Fibroblast of lung (primary cell): Measurements from ENCODE around the gene GRAP2. TPM values are rescaled to one million over a fixed set of nuclear protein-coding genes. Genes with fewer than 3 reads are reported as not detected.

ENCODE experiments used
- DNase-seq, 2 donors: peaks; one replicate each; pipeline versions ENCODE4 v3.0.0 to v3.0.0-alpha.2; 2010; ENCODE audit warnings: low read depth in 2 of 2
- H2AFZ ChIP-seq: 2 replicates; pipeline ENCODE4 v1.5.1; 2012; ENCODE audit warnings: low read length, control low read depth, inconsistent platforms
- H3K27ac ChIP-seq: 2 replicates; pipeline ENCODE4 v1.5.1; 2011; ENCODE audit warnings: low read length, control low read depth; ENCODE audit not compliant: insufficient read depth
- H3K27me3 ChIP-seq: 2 replicates; pipeline ENCODE4 v1.5.1; 2011; ENCODE audit warnings: mild to moderate bottlenecking, low read length; ENCODE audit not compliant: control insufficient read depth, insufficient read depth
- H3K36me3 ChIP-seq: 2 replicates; pipeline ENCODE4 v1.5.1; 2011; ENCODE audit warnings: low read length; ENCODE audit not compliant: control insufficient read depth, insufficient read depth
- H3K4me1 ChIP-seq: 2 replicates; pipeline ENCODE4 v1.5.1; 2011; ENCODE audit warnings: low read length; ENCODE audit not compliant: control insufficient read depth, insufficient read depth; ENCODE audit errors: extremely low read depth
- H3K4me2 ChIP-seq: 2 replicates; pipeline ENCODE4 v1.5.1; 2011; ENCODE audit warnings: low read length, control low read depth; ENCODE audit not compliant: insufficient read depth; ENCODE audit errors: extremely low read depth
- H3K4me3 ChIP-seq, 4 experiments: fragments of 200-600 bp in 1 of 4; sonication (generic) in 1 of 4; replicated peaks in 1 of 4; 2 replicates each; pipeline ENCODE4 v1.5.1; 2011 to 2016; ENCODE audit warnings: low read length in 4 of 4, low read depth in 3 of 4, mild to moderate bottlenecking in 3 of 4, control low read depth in 2 of 4, inconsistent platforms in 1 of 4, mixed read lengths in 1 of 4; ENCODE audit not compliant: insufficient read depth in 1 of 4; ENCODE audit errors: control extremely low read depth in 1 of 4
- H3K79me2 ChIP-seq: 2 replicates; pipeline ENCODE4 v1.5.1; 2012; ENCODE audit warnings: mild to moderate bottlenecking, low read length, inconsistent platforms; ENCODE audit not compliant: control insufficient read depth, insufficient read depth
- H3K9ac ChIP-seq: 2 replicates; pipeline ENCODE4 v1.5.1; 2011; ENCODE audit warnings: mild to moderate bottlenecking, low read length, control low read depth; ENCODE audit not compliant: insufficient read depth
- H3K9me3 ChIP-seq: 2 replicates; pipeline ENCODE4 v1.5.1; 2012; ENCODE audit warnings: low read depth, low read length; ENCODE audit not compliant: control insufficient read depth, insufficient read depth
- H4K20me1 ChIP-seq: 2 replicates; pipeline ENCODE4 v1.5.1; 2011; ENCODE audit warnings: low read length; ENCODE audit not compliant: control insufficient read depth, insufficient read depth; ENCODE audit errors: extremely low read depth
- EZH2 ChIP-seq: IDR thresholded peaks from 2 replicates; pipeline ENCODE4 v1.5.1; 2012; ENCODE audit warnings: low read length, control low read depth, mild to moderate bottlenecking; ENCODE audit errors: missing control alignments
- polyA plus RNA-seq, 2 donors: library from polyadenylated mRNA; depleted of rRNA in 1 of 2; stranded (reverse) in 1 of 2; unstranded in 1 of 2; fragments of >200 nt; gene quantifications; 2 replicates each; pipeline ENCODE4 v1.2.1, GENCODE V29; 2011 to 2012; ENCODE audit warnings: missing spikeins in 1 of 2
- total RNA-seq: library from RNA; depleted of rRNA; stranded (reverse); fragments of >200 nt; gene quantifications from 2 replicates; pipeline ENCODE4 v1.2.1, GENCODE V29; 2014
- TF ChIP-seq, protein P1 (sequence below), 2 donors: IDR thresholded peaks in 1 of 2; conservative IDR thresholded peaks in 1 of 2; 1 replicate in 1 of 2; 2 replicates in 1 of 2; pipeline ENCODE4 v1.5.1; 2011 to 2012; ENCODE audit warnings: low read length in 2 of 2, control low read depth in 1 of 2, inconsistent platforms in 1 of 2, low read depth in 1 of 2, mild to moderate bottlenecking in 1 of 2

Gene GRAP2
- total and polyA plus RNA-seq, 2 donors (not counting 1 experiment from before 2014, with no cell fraction given): not detected

DNA sequence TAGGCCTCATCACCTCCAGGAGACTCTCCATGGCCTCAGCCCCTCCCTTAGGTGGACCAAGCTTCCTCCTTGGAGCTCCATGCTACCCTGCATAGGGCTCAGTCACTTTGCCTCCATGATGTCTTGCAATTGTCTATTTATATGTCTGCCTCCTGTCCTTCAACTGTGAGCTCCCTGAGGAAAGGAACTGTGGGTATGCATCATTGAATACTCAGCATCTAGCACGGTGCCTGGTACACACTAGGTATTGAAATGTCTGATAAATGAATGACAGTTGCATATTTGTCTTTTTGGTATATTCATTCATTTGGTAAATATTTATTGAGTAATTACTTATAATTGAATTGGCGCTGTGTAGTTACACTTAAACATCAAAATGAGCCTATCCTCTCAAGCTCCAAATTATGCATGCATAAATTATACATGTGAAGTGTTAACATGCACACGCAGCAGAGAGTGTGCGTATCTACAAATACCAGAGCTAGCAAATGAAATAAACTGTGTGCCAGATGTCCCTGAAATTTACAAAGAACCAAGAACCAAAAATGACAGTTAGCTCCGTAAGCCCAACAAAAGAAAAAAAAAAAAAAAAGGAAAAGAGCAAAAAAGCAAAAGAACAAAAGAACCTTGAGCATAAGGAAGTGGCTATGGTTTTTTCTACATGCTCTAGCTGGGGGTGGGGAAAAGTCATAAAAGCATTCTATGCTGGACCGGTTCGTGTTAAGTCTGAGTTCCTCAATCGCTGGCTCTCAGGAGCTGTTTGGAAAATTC lies 25.2 kb downstream of the GRAP2 start:
- Histone ChIP-seq H3K27ac (no peak overlapping the region), H3K79me2 (no peaks in the 10 kb centered on the region), H3K9ac (no peak overlapping the region), H3K9me3 (no peaks in the 10 kb centered on the region), H2AFZ (no peak overlapping the region), H3K36me3 (no peaks in the 10 kb centered on the region), H3K4me2 (no peak overlapping the region), H3K4me3 (no peak overlapping the region), H3K4me1 (no peaks in the 10 kb centered on the region), H3K27me3 (peaks cover 35% of the 10 kb centered on the region), H4K20me1 (no peaks in the 10 kb centered on the region)
- no peak for DNase-seq
- TF ChIP-seq EZH2: no peak
- TF ChIP-seq, protein P1, sequence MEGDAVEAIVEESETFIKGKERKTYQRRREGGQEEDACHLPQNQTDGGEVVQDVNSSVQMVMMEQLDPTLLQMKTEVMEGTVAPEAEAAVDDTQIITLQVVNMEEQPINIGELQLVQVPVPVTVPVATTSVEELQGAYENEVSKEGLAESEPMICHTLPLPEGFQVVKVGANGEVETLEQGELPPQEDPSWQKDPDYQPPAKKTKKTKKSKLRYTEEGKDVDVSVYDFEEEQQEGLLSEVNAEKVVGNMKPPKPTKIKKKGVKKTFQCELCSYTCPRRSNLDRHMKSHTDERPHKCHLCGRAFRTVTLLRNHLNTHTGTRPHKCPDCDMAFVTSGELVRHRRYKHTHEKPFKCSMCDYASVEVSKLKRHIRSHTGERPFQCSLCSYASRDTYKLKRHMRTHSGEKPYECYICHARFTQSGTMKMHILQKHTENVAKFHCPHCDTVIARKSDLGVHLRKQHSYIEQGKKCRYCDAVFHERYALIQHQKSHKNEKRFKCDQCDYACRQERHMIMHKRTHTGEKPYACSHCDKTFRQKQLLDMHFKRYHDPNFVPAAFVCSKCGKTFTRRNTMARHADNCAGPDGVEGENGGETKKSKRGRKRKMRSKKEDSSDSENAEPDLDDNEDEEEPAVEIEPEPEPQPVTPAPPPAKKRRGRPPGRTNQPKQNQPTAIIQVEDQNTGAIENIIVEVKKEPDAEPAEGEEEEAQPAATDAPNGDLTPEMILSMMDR (conservative IDR thresholded peaks at IDR 0.05 in 1 of 2, IDR thresholded peaks at IDR 0.05 in 1 of 2; ENCODE audit: low read depth in 1 of 2, low read length in 2 of 2): no peak

DNA sequence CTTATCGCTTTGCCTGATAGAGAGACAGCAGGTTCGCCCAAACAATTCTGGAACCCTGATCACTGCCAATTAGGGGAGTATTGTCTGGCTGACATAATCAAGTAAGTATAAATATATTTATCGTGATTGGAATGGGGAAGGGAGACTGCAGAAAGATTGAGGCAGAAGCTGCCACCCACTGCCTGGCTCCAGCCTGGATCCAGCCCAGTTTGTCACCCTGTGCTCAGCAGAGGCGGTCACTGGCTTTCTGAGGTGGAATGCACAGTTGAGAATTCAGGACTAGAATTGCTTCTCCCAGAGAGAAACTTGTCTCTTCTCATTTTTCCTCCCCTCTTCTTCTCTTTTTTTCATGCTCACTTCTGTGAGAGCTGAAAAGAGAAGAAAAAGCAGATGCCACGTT lies 25.9 kb downstream of the GRAP2 start:
- H4K20me1 ChIP-seq: no peaks in the 10 kb centered on the region
- TF ChIP-seq, protein P1 (conservative IDR thresholded peaks at IDR 0.05 in 1 of 2, IDR thresholded peaks at IDR 0.05 in 1 of 2; ENCODE audit: low read depth in 1 of 2, low read length in 2 of 2): no peak
- no peak for TF ChIP-seq EZH2
- no peaks in the 10 kb centered on the region for H3K4me1 ChIP-seq
- no peak overlapping the region for H3K9ac ChIP-seq
- H3K4me3 ChIP-seq: no peak overlapping the region
- no peaks in the 10 kb centered on the region for H3K79me2 ChIP-seq
- no peak for DNase-seq
- H3K9me3 ChIP-seq: no peaks in the 10 kb centered on the region
- no peak overlapping the region for H3K4me2 ChIP-seq
- peaks cover 35% of the 10 kb centered on the region for H3K27me3 ChIP-seq
- no peaks in the 10 kb centered on the region for H3K36me3 ChIP-seq
- no peak overlapping the region for H3K27ac ChIP-seq
- no peak overlapping the region for H2AFZ ChIP-seq

DNA sequence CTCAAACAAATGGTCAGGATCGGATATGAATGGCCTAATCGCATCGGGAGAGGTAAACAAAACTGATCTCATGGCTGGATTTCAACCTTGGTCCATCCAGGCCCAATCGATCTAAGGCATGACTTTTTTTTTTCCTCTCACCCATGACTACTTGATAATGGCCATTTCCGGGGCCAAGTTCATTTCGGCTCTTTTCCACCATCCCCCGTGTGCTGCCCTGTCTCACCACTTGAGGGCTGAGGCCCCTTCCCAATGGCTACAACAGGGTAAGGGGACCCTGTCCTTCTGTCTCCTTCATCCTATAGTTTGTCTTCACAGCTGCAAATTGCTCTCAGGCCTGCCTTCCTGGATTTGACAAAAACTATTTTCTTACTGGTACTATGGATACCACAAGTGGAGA lies 26.7 kb downstream of the GRAP2 start:
- H3K79me2 ChIP-seq: no peaks in the 10 kb centered on the region
- no peaks in the 10 kb centered on the region for H3K36me3 ChIP-seq
- no peak overlapping the region for H3K9ac ChIP-seq
- no peaks in the 10 kb centered on the region for H3K4me1 ChIP-seq
- H3K4me2 ChIP-seq: no peak overlapping the region
- no peaks in the 10 kb centered on the region for H3K9me3 ChIP-seq
- peaks cover 35% of the 10 kb centered on the region for H3K27me3 ChIP-seq
- no peak overlapping the region for H2AFZ ChIP-seq
- no peak for DNase-seq
- no peak overlapping the region for H3K27ac ChIP-seq
- no peaks in the 10 kb centered on the region for H4K20me1 ChIP-seq
- H3K4me3 ChIP-seq: no peak overlapping the region
- TF ChIP-seq, protein P1 (conservative IDR thresholded peaks at IDR 0.05 in 1 of 2, IDR thresholded peaks at IDR 0.05 in 1 of 2; ENCODE audit: low read depth in 1 of 2, low read length in 2 of 2): peak in 1 of 2 donors; percentile 13
- TF ChIP-seq EZH2: no peak
